Type B pancreatic cell (in vitro differentiated cells): ENCODE measurements around the gene ZCCHC7. TPM values are rescaled to one million over a fixed set of nuclear protein-coding genes. Genes with fewer than 3 reads are reported as not detected.

Experiments
- DNase-seq: peaks from one replicate; pipeline ENCODE4 v3.0.0; 2021; ENCODE audit warnings: mixed read lengths; ENCODE audit not compliant: unreplicated experiment; ENCODE audit errors: extremely low spot score
- H3K27ac Mint-ChIP-seq: 2 replicates; pipeline ENCODE4 v1.8.0; 2021; ENCODE audit warnings: mild to moderate bottlenecking, mixed read lengths
- H3K27me3 Mint-ChIP-seq: 2 replicates; pipeline ENCODE4 v1.8.0; 2021; ENCODE audit warnings: mixed read lengths
- H3K36me3 Mint-ChIP-seq: 2 replicates; pipeline ENCODE4 v1.8.0; 2021; ENCODE audit warnings: mixed read lengths
- H3K4me1 Mint-ChIP-seq: one replicate; pipeline ENCODE4 v1.8.0; 2021; ENCODE audit warnings: mixed read lengths; ENCODE audit not compliant: unreplicated experiment
- H3K4me3 Mint-ChIP-seq: 2 replicates; pipeline ENCODE4 v1.8.0; 2021; ENCODE audit warnings: mild to moderate bottlenecking, mixed read lengths
- H3K9me3 Mint-ChIP-seq: 2 replicates; pipeline ENCODE4 v1.8.0; 2021; ENCODE audit warnings: mixed read lengths
- total RNA-seq: library from RNA; stranded (reverse); gene quantifications from 2 replicates; pipeline ENCODE4 v1.2.1, GENCODE V29; 2021; ENCODE audit warnings: low replicate concordance
- TF ChIP-seq, protein P1 (sequence below): fragments of 200-600 bp; sonication (generic); conservative IDR thresholded peaks from 2 replicates; pipeline ENCODE4 v1.5.0; 2021; ENCODE audit warnings: antibody characterized with exemption, mild to moderate bottlenecking

The ZCCHC7 gene
- total RNA-seq, 1 donor from 2014 or later, result 20.3 TPM

- TF ChIP-seq, protein P1, sequence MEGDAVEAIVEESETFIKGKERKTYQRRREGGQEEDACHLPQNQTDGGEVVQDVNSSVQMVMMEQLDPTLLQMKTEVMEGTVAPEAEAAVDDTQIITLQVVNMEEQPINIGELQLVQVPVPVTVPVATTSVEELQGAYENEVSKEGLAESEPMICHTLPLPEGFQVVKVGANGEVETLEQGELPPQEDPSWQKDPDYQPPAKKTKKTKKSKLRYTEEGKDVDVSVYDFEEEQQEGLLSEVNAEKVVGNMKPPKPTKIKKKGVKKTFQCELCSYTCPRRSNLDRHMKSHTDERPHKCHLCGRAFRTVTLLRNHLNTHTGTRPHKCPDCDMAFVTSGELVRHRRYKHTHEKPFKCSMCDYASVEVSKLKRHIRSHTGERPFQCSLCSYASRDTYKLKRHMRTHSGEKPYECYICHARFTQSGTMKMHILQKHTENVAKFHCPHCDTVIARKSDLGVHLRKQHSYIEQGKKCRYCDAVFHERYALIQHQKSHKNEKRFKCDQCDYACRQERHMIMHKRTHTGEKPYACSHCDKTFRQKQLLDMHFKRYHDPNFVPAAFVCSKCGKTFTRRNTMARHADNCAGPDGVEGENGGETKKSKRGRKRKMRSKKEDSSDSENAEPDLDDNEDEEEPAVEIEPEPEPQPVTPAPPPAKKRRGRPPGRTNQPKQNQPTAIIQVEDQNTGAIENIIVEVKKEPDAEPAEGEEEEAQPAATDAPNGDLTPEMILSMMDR, result no peak
- Mint-ChIP-seq H3K36me3 (no peaks in the 10 kb centered on the region), H3K27me3 (peaks cover 8% of the 10 kb centered on the region), H3K9me3 (peaks cover 8% of the 10 kb centered on the region), H3K4me1 (no peaks in the 10 kb centered on the region), H3K27ac (no peak overlapping the region), H3K4me3 (no peak overlapping the region)
- no peak for DNase-seq
Measured at GRCh38 chr9:37382982-37383357, 262.6 kb downstream of the ZCCHC7 start.

GRCh38 chr9:37383393-37383792 is 263.0 kb downstream of the ZCCHC7 start:
- TF ChIP-seq, protein P1, result no peak
- no peak for DNase-seq
- Mint-ChIP-seq H3K27ac (no peak overlapping the region), H3K36me3 (no peaks in the 10 kb centered on the region), H3K9me3 (peaks cover 8% of the 10 kb centered on the region), H3K4me1 (no peaks in the 10 kb centered on the region), H3K4me3 (no peak overlapping the region), H3K27me3 (peaks cover 4% of the 10 kb centered on the region)

- DNase-seq, result no peak
- TF ChIP-seq, protein P1, result no peak
- H3K4me1 Mint-ChIP-seq, result no peaks in the 10 kb centered on the region
- H3K27ac Mint-ChIP-seq, result no peak overlapping the region
- peaks cover 8% of the 10 kb centered on the region for H3K9me3 Mint-ChIP-seq
- peaks cover 4% of the 10 kb centered on the region for H3K27me3 Mint-ChIP-seq
- no peak overlapping the region for H3K4me3 Mint-ChIP-seq
- no peaks in the 10 kb centered on the region for H3K36me3 Mint-ChIP-seq
Measured at GRCh38 chr9:37383876-37384746, 263.7 kb downstream of the ZCCHC7 start.

GRCh38 chr9:37385286-37385685 is 264.9 kb downstream of the ZCCHC7 start:
- TF ChIP-seq, protein P1, result no peak
- DNase-seq, result no peak
- no peak overlapping the region for H3K4me3 Mint-ChIP-seq
- no peaks in the 10 kb centered on the region for H3K4me1 Mint-ChIP-seq
- H3K27me3 Mint-ChIP-seq, result peaks cover 4% of the 10 kb centered on the region
- H3K27ac Mint-ChIP-seq, result no peak overlapping the region
- H3K36me3 Mint-ChIP-seq, result no peaks in the 10 kb centered on the region
- H3K9me3 Mint-ChIP-seq, result peaks cover 8% of the 10 kb centered on the region

GRCh38 chr9:37386988-37387387 is 266.6 kb downstream of the ZCCHC7 start:
- DNase-seq, result no peak
- TF ChIP-seq, protein P1, result no peak
- H3K4me3 Mint-ChIP-seq, result no peak overlapping the region
- H3K9me3 Mint-ChIP-seq, result peaks cover 4% of the 10 kb centered on the region
- no peaks in the 10 kb centered on the region for H3K4me1 Mint-ChIP-seq
- no peak overlapping the region for H3K27ac Mint-ChIP-seq
- no peaks in the 10 kb centered on the region for H3K36me3 Mint-ChIP-seq
- peaks cover 2% of the 10 kb centered on the region for H3K27me3 Mint-ChIP-seq
